HCT116 (cell line): Measurements from ENCODE around the gene UXS1. TPM values are rescaled to one million over a fixed set of nuclear protein-coding genes. Genes with fewer than 3 reads are reported as not detected.

Experiments used
- ATAC-seq: fragments of 200-7000 bp; cut with Tn5 transposase; 2 replicates; pipeline ENCODE4 v1.9.1; 2020; ENCODE audit warnings: mild to moderate bottlenecking, moderate library complexity
- BruUV-seq: library from RNA; stranded (reverse); fragments of 400-500 nt; replicated peaks from 2 replicates; lab custom pipeline; 2021; lab: Mats Ljungman, UMichigan
- CTCF ChIA-PET: fragments of 300-600 bp; sonication (Branson Sonifier 250); formaldehyde crosslinking; loops from one replicate; lab custom pipeline; 2021; ENCODE audit warnings: antibody characterized with exemption; lab: Charles Lee
- POLR2A ChIA-PET: fragments of 300-600, 350-600 bp; sonication (Branson Sonifier 250); formaldehyde crosslinking; loops from one replicate; lab custom pipeline; 2021; ENCODE audit warnings: antibody characterized with exemption; lab: Charles Lee
- RAD21 ChIA-PET, 2 experiments: fragments of 300-600 bp; sonication (Branson Sonifier 250); formaldehyde crosslinking; loops; one replicate each; lab custom pipeline; 2023; ENCODE audit warnings: low total read pairs in 2 of 2; ENCODE audit not compliant: uncharacterized antibody in 2 of 2, unreplicated experiment in 2 of 2, low non-redundant PET in 1 of 2; lab: Charles Lee
- DNase-seq: peaks from one replicate; pipeline ENCODE4 v3.0.0-alpha.2; 2010; ENCODE audit warnings: low read depth, low spot score
- H2AFZ ChIP-seq: fragments of 200-600 bp; shearing (Covaris generic), sonication (generic); 2 replicates; pipeline ENCODE4 v1.6.1; 2017; ENCODE audit warnings: low read depth, mixed run types, mixed read lengths, antibody characterized with exemption, low read length; ENCODE audit not compliant: poor library complexity, severe bottlenecking
- H3K27ac ChIP-seq: 2 replicates; pipeline ENCODE4 v1.5.1; 2012; ENCODE audit warnings: low read depth, low read length
- H3K27me3 ChIP-seq: fragments of 200-600 bp; sonication (generic); 2 replicates; pipeline ENCODE4 v1.6.1; 2016; ENCODE audit warnings: mixed run types, low read length, mixed read lengths; ENCODE audit not compliant: insufficient read depth
- H3K36me3 ChIP-seq, 2 experiments: fragments of 200-500 bp in 1 of 2; fragments of 200-600 bp in 1 of 2; sonication (Bioruptor generic) in 1 of 2; sonication (generic) in 1 of 2; 2 replicates each; pipeline versions ENCODE4 v1.5.1 to v1.6.1; 2014 to 2016; ENCODE audit warnings: low read length in 2 of 2, inconsistent platforms in 1 of 2, mixed read lengths in 1 of 2, mixed run types in 1 of 2; ENCODE audit not compliant: insufficient read depth in 2 of 2, control insufficient read depth in 1 of 2
- H3K4me1 ChIP-seq, 2 experiments: fragments of 200-600 bp in 1 of 2; sonication (generic) in 1 of 2; 2 replicates each; pipeline versions ENCODE4 v1.5.1 to v1.6.1; 2012 to 2017; ENCODE audit warnings: low read length in 2 of 2, inconsistent platforms in 1 of 2, mild to moderate bottlenecking in 1 of 2, mixed read lengths in 1 of 2, mixed run types in 1 of 2, moderate library complexity in 1 of 2; ENCODE audit not compliant: insufficient read depth in 2 of 2, control insufficient read depth in 1 of 2
- H3K4me2 ChIP-seq: fragments of 200-600 bp; sonication (generic); 2 replicates; pipeline ENCODE4 v1.6.1; 2017; ENCODE audit warnings: mixed run types, low read length, mixed read lengths
- H3K4me3 ChIP-seq, 2 experiments: fragments of 200-600 bp in 1 of 2; sonication (generic) in 1 of 2; replicated peaks in 1 of 2; 2 replicates each; pipeline ENCODE4 v1.5.1; 2011 to 2016; ENCODE audit warnings: low read length in 2 of 2, control low read depth in 1 of 2, low read depth in 1 of 2, mild to moderate bottlenecking in 1 of 2, mixed read lengths in 1 of 2, mixed run types in 1 of 2
- H3K79me2 ChIP-seq: fragments of 200-600 bp; sonication (generic); 2 replicates; pipeline ENCODE4 v1.6.1; 2017; ENCODE audit warnings: mild to moderate bottlenecking, mixed run types, low read length, moderate library complexity, mixed read lengths; ENCODE audit not compliant: insufficient read depth
- H3K9ac ChIP-seq: fragments of 200-600 bp; sonication (generic); 2 replicates; pipeline ENCODE4 v1.6.1; 2016; ENCODE audit warnings: low read length, mixed read lengths
- H3K9me2 ChIP-seq: fragments of 200-600 bp; sonication (generic), shearing (Covaris generic); 2 replicates; pipeline ENCODE4 v1.6.1; 2017; ENCODE audit warnings: mixed run types, mild to moderate bottlenecking, moderate library complexity; ENCODE audit not compliant: insufficient read depth
- H3K9me3 ChIP-seq, 2 experiments: fragments of 200-500 bp in 1 of 2; fragments of 200-600 bp in 1 of 2; sonication (Bioruptor generic) in 1 of 2; sonication (generic) in 1 of 2; 2 replicates each; pipeline ENCODE4 v1.6.1; 2014 to 2017; ENCODE audit warnings: low read length in 2 of 2, mixed read lengths in 2 of 2, inconsistent platforms in 1 of 2, low read depth in 1 of 2, mild to moderate bottlenecking in 1 of 2, mixed run types in 1 of 2, moderate library complexity in 1 of 2; ENCODE audit not compliant: control insufficient read depth in 1 of 2, insufficient read depth in 1 of 2
- H4K20me1 ChIP-seq: fragments of 200-600 bp; sonication (generic), shearing (Covaris generic); 2 replicates; pipeline ENCODE4 v1.6.1; 2017; ENCODE audit warnings: mixed run types, mild to moderate bottlenecking, moderate library complexity; ENCODE audit not compliant: insufficient read depth
- ATF3 ChIP-seq: IDR thresholded peaks from 2 replicates; pipeline ENCODE4 v1.6.1; 2012
- CEBPB ChIP-seq: IDR thresholded peaks from 2 replicates; pipeline ENCODE4 v1.6.1; 2012; ENCODE audit warnings: low read depth
- CTCF ChIP-seq, 3 experiments: fragments of 200-600 bp in 1 of 3; sonication (generic) in 1 of 3; IDR thresholded peaks in 2 of 3; conservative IDR thresholded peaks in 1 of 3; 2 replicates each; pipeline ENCODE4 v1.5.1; 2012 to 2017; ENCODE audit warnings: low read depth in 2 of 3, low read length in 2 of 3, antibody characterized with exemption in 1 of 3, borderline replicate concordance in 1 of 3, control low read depth in 1 of 3, mild to moderate bottlenecking in 1 of 3, mixed read lengths in 1 of 3, mixed run types in 1 of 3, moderate library complexity in 1 of 3; ENCODE audit not compliant: insufficient read depth in 1 of 3
- EGR1 ChIP-seq: IDR thresholded peaks from 2 replicates; pipeline ENCODE4 v1.6.1; 2012; ENCODE audit warnings: low read depth
- EZH2 ChIP-seq: fragments of 200-600 bp; sonication (generic); IDR thresholded peaks from 2 replicates; pipeline ENCODE4 v1.6.1; 2017; ENCODE audit warnings: antibody characterized with exemption, mixed run types
- EZH2phosphoT487 ChIP-seq: fragments of 200-600 bp; IDR thresholded peaks from 2 replicates; pipeline ENCODE4 v1.6.1; 2018; ENCODE audit warnings: antibody characterized with exemption, borderline replicate concordance
- FOSL1 ChIP-seq: IDR thresholded peaks from 2 replicates; pipeline ENCODE4 v1.6.1; 2012; ENCODE audit warnings: low read depth
- JUND ChIP-seq: IDR thresholded peaks from 2 replicates; pipeline ENCODE4 v1.6.1; 2012
- POLR2A ChIP-seq: IDR thresholded peaks from 2 replicates; pipeline ENCODE4 v1.7.0; 2011; ENCODE audit warnings: borderline replicate concordance; ENCODE audit not compliant: insufficient read depth, insufficient read length; ENCODE audit errors: extremely low read depth
- SIN3A ChIP-seq: IDR thresholded peaks from 2 replicates; pipeline ENCODE4 v1.6.1; 2012; ENCODE audit warnings: low read depth
- SP1 ChIP-seq: IDR thresholded peaks from 2 replicates; pipeline ENCODE4 v1.6.1; 2012; ENCODE audit warnings: low read depth
- SRF ChIP-seq: IDR thresholded peaks from 2 replicates; pipeline ENCODE4 v1.6.1; 2012; ENCODE audit warnings: low read depth
- TCF7L2 ChIP-seq: IDR thresholded peaks from 2 replicates; pipeline ENCODE4 v1.7.0; 2011; ENCODE audit warnings: borderline replicate concordance, inconsistent platforms; ENCODE audit not compliant: insufficient read depth, insufficient read length; ENCODE audit errors: extremely low read depth
- ZFX ChIP-seq: fragments of 450-650 bp; IDR thresholded peaks from 2 replicates; pipeline ENCODE4 v1.6.1; 2017
- ZNF274 ChIP-seq: fragments of 200-500 bp; sonication (Bioruptor generic); IDR thresholded peaks from 2 replicates; pipeline ENCODE4 v1.6.1; 2014; ENCODE audit warnings: mild to moderate bottlenecking, low read depth, low read length, inconsistent platforms
- intact Hi-C: fragments of 100-400 bp; cut with micrococcal nuclease; formaldehyde crosslinking; loops from 2 replicates; pipeline ENCODE4 v1.10.0; 2022
- total RNA-seq: library from RNA; stranded (reverse); gene quantifications from one replicate; pipeline ENCODE4 v1.2.1, GENCODE V29; 2021; ENCODE audit not compliant: unreplicated experiment
- TF ChIP-seq, protein P1 (sequence below): IDR thresholded peaks from 2 replicates; pipeline ENCODE4 v1.6.1; 2012

Gene UXS1
- total RNA-seq, 1 experiment from 2014 or later: 45.7 TPM

DNA sequence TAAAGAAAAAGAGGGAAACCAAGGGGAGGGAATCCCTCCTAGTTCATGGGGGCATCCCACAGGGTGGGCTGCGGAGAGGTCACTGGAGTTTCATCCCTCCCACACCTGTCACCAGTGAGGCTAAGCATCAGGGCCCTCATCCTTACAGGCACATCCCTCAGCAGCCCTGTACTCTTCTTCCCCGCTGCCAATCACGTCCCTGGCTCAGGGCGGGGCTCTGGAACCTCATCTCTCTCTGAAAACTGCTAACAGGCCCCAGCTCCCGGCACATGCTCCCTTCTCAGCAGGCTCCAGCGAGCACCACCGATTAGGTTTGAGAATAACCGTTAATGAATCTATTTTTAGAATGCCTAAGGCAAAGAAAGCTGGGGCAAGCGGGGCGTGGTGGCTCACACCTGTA, 13.0 kb downstream of the UXS1 start:
- ChIA-PET CTCF (no interaction called here), RAD21 (no interaction called here), POLR2A (no interaction called here)
- Histone ChIP-seq H3K9me3 (no peaks in the 10 kb centered on the region), H3K36me3 (no peaks in the 10 kb centered on the region), H3K9me2 (no peaks in the 10 kb centered on the region), H3K27ac (no peak overlapping the region), H3K9ac (no peak overlapping the region), H3K4me3 (no peak overlapping the region), H4K20me1 (no peaks in the 10 kb centered on the region), H3K79me2 (peaks cover 80% of the 10 kb centered on the region), H3K4me1 (no peaks in the 10 kb centered on the region), H2AFZ (no peak overlapping the region), H3K4me2 (no peak overlapping the region), H3K27me3 (no peaks in the 10 kb centered on the region)
- TF ChIP-seq CTCF (IDR thresholded peaks at IDR 0.05 in 2 of 3, conservative IDR thresholded peaks at IDR 0.05 in 1 of 3; ENCODE audit: borderline replicate concordance in 1 of 3, insufficient read depth in 1 of 3, low read depth in 2 of 3, low read length in 2 of 3) (no peak), CEBPB (no peak), SRF (no peak), TCF7L2 (no peak), EZH2 (no peak), FOSL1 (no peak), EZH2phosphoT487 (no peak), ATF3 (no peak), ZFX (no peak), SIN3A (no peak), JUND (no peak), POLR2A (no peak), ZNF274 (no peak), SP1 (no peak), EGR1 (no peak)
- TF ChIP-seq, protein P1, sequence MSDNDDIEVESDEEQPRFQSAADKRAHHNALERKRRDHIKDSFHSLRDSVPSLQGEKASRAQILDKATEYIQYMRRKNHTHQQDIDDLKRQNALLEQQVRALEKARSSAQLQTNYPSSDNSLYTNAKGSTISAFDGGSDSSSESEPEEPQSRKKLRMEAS: no peak
- no peak for DNase-seq
- no TSS peak for BruUV-seq
- intact Hi-C loops: no loop called here
- ATAC-seq: no peak
